Lower leg skin (tissue), 4 donors: ENCODE measurements around the gene LCE3A. TPM values are rescaled to one million over a fixed set of nuclear protein-coding genes. Genes with fewer than 3 reads are reported as not detected.

Experiments
- DNase-seq, 2 donors: peaks; one replicate each; pipeline ENCODE4 v3.0.0-alpha.2; 2019; ENCODE audit warnings: low spot score in 2 of 2
- H3K4me3 ChIP-seq: fragments of 200-600 bp; sonication (generic); 2 replicates; pipeline ENCODE4 v1.5.1; 2017; ENCODE audit warnings: mild to moderate bottlenecking, low read depth; ENCODE audit not compliant: poor library complexity, severe bottlenecking
- POLR2A ChIP-seq, 2 donors: fragments of 450-650 bp; IDR thresholded peaks; one replicate each; pipeline ENCODE4 v1.6.1; 2016 to 2017; ENCODE audit warnings: antibody characterized with exemption in 2 of 2, mild to moderate bottlenecking in 1 of 2, moderate library complexity in 1 of 2
- WGBS, 2 donors: methylation state at CpG; one replicate each; pipeline ENCODE4 v1.1.5; 2018; 5-methylcytosine and 5-hydroxymethylcytosine counted together
- intact Hi-C: fragments of 100-400 bp; cut with DNase I; formaldehyde crosslinking; loops from one replicate; pipeline ENCODE4 v1.15.0; 2023; ENCODE audit warnings: low total_unique reads
- total RNA-seq, 4 donors: library from RNA; depleted of rRNA; stranded (reverse); fragments of >200 nt; gene quantifications; one replicate each; pipeline ENCODE4 v1.1.0, GENCODE V29; 2016
- TF ChIP-seq, protein P1 (sequence below), 3 donors: fragments of 450-650 bp; IDR thresholded peaks; one replicate each; pipeline ENCODE4 v1.5.1; 2016; ENCODE audit warnings: antibody characterized with exemption in 3 of 3, mild to moderate bottlenecking in 3 of 3, moderate library complexity in 2 of 3

LCE3A gene
- total RNA-seq, 4 donors from 2014 or later: not detected

DNA sequence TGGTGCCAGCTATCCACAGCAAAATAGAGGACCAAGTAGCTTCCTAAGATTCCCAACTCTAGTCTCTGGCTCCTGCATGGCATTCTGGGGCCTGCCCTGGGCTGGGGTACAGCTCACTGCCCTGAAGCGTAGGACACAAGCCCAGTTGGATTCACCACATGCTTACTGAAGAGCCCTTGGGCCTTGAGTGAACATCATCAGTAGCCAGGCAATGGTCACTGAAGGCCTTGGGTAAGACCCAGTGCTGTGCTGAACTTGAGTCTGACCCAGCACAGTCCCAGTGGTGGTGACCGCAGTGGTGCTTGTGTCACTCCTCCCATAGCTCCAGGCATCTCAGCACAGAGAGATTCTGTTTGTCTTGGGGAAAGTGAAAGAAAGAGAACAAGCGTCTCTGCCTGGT lies 7.7 kb upstream of the LCE3A start:
- intact Hi-C loops: no loop called here
- 87 to 93% methylated on average over 3 of the region's 3 CpGs for WGBS, 2 donors
- no peak for DNase-seq
- TF ChIP-seq, protein P1, sequence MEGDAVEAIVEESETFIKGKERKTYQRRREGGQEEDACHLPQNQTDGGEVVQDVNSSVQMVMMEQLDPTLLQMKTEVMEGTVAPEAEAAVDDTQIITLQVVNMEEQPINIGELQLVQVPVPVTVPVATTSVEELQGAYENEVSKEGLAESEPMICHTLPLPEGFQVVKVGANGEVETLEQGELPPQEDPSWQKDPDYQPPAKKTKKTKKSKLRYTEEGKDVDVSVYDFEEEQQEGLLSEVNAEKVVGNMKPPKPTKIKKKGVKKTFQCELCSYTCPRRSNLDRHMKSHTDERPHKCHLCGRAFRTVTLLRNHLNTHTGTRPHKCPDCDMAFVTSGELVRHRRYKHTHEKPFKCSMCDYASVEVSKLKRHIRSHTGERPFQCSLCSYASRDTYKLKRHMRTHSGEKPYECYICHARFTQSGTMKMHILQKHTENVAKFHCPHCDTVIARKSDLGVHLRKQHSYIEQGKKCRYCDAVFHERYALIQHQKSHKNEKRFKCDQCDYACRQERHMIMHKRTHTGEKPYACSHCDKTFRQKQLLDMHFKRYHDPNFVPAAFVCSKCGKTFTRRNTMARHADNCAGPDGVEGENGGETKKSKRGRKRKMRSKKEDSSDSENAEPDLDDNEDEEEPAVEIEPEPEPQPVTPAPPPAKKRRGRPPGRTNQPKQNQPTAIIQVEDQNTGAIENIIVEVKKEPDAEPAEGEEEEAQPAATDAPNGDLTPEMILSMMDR (IDR thresholded peaks at IDR 0.05): no peak
- no peak for TF ChIP-seq POLR2A (IDR thresholded peaks at IDR 0.05)
- H3K4me3 ChIP-seq: no peak overlapping the region

DNA sequence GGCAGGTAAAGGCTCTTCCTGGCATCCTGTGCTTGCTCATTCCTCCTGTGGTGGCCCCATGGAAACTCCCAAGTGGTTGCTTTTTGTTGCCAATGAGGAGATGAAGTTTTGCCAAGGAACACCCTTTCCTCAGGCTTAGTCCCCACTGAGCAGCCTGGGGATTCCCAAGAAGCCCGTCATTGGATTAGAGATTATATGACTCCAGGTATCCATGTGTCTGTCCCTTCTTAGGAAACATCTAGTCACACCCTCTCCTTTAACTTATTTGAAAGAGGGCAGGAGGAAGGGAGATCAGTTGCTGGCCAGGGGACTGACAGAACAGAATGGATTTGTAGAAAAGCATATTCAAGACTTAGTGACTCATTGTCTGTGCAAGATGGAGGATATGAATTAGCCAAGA lies 3.8 kb upstream of the LCE3A start:
- WGBS, 2 donors: 36 to 61% methylated on average over 1 of the region's 1 CpG
- DNase-seq: no peak
- TF ChIP-seq, protein P1 (IDR thresholded peaks at IDR 0.05): no peak
- TF ChIP-seq POLR2A (IDR thresholded peaks at IDR 0.05): no peak
- intact Hi-C loops: no loop called here
- no peak overlapping the region for H3K4me3 ChIP-seq

DNA sequence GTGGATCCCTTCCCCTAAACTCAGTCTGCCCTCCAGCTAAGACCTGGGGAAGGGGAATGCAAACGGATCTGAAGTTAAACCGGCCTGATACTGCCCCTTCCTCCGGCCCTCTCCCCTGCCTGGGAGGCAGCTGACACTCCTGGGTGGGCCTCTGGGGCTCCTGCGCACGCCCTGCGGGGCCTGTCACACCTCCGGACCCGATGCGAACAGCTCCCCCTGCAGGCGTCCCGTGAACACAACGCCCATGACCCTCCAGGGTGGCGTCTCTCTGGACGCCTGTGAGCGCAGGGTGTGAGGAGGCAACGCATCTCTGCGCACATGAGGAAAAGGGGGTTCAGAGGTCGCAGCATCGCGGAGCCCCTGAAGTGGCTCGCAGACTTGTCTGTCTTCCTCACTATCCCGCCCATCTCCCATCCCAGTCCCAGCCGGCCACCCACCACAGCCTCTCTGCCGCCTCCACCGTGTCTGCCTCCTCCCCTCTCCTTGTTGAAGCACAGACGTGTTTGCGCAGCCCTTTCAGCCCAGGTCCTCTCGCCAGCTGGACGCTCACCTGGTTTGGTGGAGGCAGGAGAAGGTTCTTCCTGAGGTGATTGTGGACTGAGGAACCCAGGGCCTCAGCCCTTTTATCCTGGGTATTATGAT lies 421 bp upstream of the LCE3A start:
- WGBS, 2 donors: 45 to 60% methylated on average over 20 to 22 of the region's 29 CpGs
- no peak overlapping the region for H3K4me3 ChIP-seq
- DNase-seq: no peak
- intact Hi-C loops: no loop called here
- TF ChIP-seq, protein P1 (IDR thresholded peaks at IDR 0.05): no peak
- TF ChIP-seq POLR2A (IDR thresholded peaks at IDR 0.05): no peak

DNA sequence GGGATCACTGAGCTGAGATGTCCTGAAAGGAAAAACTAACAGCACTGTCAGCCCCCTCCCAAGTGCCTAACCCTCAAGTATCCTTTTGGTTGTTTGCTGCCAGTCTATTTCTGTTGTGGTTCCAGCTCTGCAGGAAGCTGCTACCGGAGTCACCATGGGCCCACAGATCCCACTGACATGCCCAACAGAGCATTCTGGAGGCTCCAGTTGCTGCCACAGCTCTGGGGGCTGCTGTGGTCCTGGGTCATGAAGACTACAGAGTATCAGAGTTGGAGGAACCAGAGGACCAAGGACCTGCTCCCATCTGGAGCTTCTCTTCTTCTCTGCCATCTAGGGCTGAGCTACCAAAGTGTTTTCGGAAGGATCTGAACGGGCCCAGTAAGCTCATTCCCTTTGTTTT lies 910 bp downstream of the LCE3A start:
- 86 to 94% methylated on average over 3 of the region's 3 CpGs for WGBS, 2 donors
- TF ChIP-seq POLR2A (IDR thresholded peaks at IDR 0.05): no peak
- TF ChIP-seq, protein P1 (IDR thresholded peaks at IDR 0.05): no peak
- no peak overlapping the region for H3K4me3 ChIP-seq
- intact Hi-C loops: no loop called here
- DNase-seq: no peak

DNA sequence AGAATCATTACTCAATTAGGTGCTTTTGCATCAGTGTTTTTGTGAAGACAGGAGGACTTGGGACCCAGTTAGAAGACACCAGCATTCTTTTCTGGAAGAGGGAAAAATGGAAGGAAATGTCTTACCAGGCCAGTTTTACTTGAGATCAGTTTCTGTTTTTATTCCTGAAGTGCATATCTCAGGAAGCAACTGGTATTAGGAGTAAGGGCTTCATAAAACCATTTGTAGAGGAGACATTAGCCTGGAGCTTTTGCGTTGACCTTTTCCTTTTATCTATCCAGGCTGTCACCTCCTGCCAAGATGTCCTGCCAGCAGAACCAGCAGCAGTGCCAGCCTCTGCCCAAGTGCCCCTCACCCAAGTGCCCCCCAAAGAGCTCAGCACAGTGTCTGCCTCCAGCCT lies 9.4 kb downstream of the LCE3A start, which contains the start of gene LCE3B:
Gene LCE3B, plus strand, starts transcription at position 301 of the 400 bp plus-strand sequence. Its CDS starts 0 bp downstream, at position 301.
- TF ChIP-seq, protein P1 (IDR thresholded peaks at IDR 0.05): no peak
- no peak for TF ChIP-seq POLR2A (IDR thresholded peaks at IDR 0.05)
- DNase-seq: no peak
- intact Hi-C loops: no loop called here
- 90% methylated on average over 1 of the region's 1 CpG; no CpG with 5 or more reads in 1 of the 2 donors for WGBS, 2 donors
- no peak within 1 kb of the TSS for H3K4me3 ChIP-seq

DNA sequence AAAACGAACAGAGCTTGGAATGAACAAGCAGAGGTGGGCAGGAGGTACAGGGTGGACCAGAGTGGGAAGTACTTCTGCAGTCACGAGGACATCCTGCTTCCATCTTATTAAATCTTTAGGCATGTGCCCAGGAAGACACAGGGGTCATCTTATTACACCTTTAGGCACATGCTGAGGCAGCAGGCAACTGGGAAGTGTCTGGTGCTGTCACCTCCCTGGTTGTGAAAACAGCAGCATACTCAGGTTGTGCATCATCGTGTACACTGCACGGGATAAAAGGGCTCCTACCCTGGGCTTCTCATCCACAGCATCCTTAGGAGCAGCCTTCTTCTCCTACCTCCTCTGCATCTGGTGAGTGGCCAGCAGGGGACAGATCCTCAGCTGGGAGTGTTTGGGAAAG lies 23.0 kb downstream of the LCE3A start, which contains the start of gene LCE3C:
Gene LCE3C, plus strand, starts transcription at position 301 of the 400 bp plus-strand sequence. CDS start 498 bp downstream, outside the sequence.
- no peak within 1 kb of the TSS for H3K4me3 ChIP-seq
- intact Hi-C loops: no loop called here
- TF ChIP-seq POLR2A (IDR thresholded peaks at IDR 0.05): no peak
- TF ChIP-seq, protein P1 (IDR thresholded peaks at IDR 0.05): no peak
- WGBS, 2 donors: 84% methylated on average over 4 of the region's 4 CpGs; no CpG with 5 or more reads in 1 of the 2 donors
- no peak for DNase-seq
